ENCODE results near the gene THOC5.
"Not testable (repeated sequence)": the region's sequence is repeated elsewhere in the genome, so short reads cannot be mapped to it uniquely, and the experiment has no call there.

Gene THOC5

DNA sequence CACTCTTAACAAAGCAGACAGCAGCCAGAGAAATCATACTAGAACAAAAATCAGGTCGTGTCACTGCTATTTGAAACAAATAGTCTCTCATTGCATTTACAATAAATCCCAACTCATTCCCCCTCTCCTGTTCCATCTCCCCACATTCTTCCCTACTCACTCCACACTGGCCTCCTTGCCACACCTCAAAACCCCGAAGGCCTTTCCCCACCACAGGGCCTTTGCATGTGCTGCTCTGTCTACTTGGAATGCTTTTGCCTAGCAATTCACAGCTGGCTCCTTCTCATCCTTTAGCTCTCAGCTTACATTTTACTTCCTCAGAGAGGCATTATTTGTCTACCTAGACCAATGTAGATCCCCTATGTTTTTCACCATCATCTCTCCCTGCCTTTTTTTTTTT lies 6.3 kb upstream of the THOC5 start:
- DNase-seq: no peak

DNA sequence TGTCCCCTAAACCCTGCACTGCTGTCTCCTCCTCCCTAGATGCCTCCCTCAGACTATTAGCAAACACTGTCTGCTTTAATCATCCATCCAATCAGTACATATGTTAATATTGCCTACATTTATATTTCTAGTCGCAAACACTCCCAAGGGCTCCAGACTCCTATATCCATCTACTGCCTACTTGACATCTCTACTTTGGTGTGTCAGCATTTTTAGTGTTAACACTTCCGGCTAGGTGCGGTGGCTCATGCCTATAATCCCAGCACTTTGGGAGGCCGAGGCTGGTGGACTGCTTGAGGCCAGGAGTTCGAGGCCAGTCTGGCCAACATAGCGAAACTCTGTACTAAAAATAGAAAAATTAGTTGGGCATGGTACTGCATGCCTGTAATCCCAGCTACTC lies 5.5 kb upstream of the THOC5 start:
- DNase-seq: no peak

DNA sequence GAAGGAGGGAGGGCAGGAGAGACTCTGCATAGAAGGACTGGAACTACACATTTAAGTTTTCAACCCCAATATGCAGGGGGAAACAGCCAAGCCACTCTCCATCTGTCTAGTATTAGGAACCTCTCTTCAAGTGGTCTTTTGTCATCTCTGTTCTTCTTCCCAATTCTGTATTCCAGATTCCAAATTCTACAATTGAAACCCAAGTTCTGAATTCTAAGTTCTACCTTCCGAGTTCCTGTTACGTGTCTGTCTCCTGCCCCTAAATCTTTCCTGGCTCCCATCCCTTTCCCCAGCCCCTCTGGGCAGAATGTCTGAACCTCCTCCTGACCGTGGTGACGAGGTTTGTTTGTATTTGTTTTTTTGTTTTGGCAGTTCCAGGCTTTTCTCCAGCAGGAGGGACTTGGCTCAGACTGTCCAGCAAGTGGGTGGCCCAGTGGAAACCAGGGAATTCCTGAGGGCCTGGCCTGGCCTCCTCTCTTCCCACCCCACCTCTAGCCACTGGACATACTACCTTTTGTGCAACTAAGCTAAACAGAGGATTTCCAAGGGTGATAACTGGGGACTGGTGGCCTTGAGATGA lies 1.6 kb upstream of the THOC5 start:
- DNase-seq: no peak

DNA sequence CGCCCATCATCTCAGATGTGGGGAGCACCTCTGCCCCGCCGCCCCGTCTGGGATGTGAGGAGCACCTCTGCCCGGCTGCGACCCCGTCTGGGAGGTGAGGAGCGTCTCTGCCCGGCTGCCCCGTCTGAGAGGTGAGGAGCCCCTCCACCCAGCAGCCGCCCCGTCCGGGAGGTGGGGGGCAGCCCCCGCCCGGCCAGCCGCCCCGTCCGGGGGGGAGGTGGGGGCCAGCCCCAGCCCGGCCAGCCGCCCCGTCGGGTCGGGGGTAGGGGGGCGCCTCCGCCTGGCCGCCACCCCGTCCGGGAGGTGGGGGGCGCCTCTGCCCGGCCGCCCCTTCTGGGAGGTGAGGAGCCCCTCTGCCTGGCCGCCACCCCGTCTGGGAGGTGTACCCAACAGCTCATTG lies 1.2 kb downstream of the THOC5 start:
- DNase-seq: not testable (repeated sequence)

DNA sequence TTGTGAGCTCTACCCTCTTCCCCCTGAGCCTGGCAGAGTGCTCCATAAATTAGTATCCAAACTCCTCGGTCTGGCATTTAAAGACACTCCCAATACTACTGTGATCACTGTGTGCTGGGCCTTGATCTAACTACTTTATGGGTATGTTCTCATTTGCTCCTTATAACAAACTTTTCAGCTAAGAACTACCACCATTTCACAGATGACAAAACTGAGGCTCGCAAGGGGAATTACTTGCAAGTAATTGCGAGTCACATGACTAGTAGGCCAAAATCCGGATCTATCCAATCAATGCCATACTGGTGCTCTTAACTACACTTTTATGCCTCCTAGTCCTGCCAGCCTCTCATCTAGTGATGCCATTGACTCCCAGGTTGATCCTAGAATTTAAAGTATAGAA lies 3.6 kb downstream of the THOC5 start:
- no peak for DNase-seq

DNA sequence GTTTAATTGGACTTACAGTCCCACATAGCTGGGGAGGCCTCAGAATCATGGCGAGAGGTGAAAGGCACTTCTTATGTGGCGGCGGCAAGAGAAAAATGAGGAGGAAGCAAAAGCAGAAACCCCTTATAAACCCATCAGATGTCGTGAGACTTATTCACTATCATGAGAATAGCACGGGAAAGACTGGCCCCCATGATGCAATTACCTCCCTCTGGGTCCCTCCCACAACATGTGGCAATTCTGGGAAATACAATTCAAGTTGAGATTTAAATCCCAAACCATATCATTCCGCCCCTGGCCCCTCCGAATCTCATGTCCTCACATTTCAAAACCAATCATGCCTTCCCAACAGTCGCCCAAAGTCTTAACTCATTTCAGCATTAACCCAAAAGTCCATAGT lies 8.5 kb downstream of the THOC5 start:
- not testable (repeated sequence) for DNase-seq

DNA sequence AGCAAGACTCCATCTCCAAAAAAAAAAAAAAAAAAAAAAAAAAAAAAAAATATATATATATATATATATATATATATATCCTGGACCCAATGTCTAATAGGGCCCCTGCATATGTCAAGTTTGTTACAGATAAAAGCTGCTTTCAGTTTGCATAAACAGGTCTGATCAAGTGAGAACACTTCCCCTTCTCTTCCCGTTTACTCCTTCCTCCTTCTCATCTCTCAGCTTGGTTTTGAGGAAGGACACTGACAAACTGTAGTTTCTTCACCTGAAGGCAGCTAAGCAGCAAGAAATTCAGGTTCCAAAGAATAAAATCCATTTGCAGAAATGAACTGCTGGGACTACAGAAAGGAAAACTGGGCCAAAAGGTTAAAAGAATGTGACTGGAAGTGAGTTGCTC lies 11.7 kb downstream of the THOC5 start:
- DNase-seq: no peak

DNA sequence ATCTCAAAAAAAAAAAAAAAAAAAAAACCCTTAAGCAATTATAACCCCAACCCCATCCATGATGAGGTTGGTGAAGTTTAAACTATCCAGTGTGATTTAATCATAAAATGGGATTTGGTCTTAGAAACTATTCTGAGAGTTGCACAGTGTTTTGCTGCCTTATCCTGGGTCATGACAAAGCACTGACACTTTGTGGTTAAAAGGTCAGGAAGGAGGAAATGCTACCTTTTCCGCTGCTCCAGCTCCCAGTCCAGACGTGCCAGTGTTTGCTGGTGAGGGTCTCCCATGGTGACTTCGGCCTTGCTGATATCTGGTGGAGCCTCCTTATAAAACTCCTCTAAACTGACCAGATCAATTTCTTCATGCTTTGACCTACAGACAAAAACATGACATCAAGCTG lies 14.5 kb downstream of the THOC5 start:
- DNase-seq: no peak

DNA sequence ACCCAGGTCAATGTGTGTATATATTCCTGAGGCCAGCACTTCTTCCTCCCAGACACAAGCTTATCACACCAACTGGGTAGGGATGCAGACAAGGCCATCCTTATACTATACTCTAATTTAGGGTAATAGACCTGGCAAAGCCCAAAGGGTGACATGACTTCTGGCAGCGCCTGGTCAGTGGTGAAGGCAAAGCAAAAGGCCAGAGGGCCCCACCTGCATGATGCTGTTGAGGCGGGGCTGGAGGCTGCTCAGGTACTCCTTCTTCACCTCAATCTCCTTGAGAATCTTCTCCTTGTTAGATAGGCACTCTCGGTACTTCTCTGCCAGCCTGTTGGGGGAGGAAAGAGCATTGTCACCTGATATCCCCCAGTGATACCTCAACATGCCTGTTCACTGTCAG lies 17.1 kb downstream of the THOC5 start:
- no peak for DNase-seq

DNA sequence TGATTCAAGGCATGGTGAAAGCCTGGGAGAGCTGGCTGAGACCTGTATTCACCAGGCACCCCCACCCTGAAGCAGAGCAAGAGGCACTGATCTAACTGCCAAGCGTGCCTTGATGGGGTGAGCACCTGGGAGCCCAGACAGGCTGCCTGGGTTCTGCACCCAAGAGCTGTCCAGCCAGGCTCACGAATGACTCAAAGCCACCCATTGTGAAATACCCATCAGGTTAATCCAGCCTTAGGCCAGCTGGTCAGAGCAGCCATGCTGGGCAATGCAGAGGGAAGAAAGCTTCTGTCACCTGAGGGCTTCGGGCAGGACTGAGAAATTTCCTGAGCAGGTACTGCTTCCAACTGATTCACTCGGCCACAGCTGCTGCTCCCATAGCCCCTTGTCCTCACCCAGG lies 22.1 kb downstream of the THOC5 start:
- no peak for DNase-seq

DNA sequence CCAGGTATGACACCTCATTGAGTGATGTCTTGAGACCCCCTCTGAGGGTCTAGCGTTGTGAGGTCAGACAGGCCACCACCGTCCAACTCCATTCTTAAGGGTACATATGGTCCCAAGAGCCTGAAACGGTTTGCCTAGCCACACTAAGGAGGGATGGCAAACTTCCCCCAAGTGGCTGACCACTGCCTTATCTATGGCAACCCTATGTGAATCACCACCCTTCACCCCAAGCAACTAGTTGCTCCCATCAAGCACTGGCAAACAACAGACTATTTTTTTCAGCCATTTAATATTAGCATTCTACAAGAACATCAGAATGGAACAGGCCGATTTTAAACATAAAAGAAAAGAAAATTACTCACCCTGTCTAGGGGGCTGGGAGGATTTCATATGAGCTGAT lies 22.8 kb downstream of the THOC5 start:
- DNase-seq: no peak

DNA sequence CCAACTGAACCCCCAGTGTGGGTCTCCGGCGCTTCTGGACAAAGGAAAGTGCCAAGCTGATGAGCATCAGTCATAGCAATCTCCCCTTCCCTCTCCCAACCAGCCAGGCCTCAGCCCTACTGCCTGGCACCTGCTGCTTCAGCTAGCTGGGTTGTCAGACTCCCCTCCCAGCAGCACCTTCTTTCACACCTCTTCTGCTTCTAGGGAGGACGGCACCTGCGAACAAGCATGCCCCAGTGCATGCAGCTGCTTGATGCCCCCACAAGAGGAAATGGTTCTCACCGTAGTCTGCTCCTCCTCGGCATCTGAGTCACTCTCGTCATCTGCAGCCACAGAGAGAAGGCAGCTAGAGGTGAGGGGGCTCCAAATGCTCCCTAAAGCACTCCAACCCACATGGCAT lies 25.4 kb downstream of the THOC5 start:
- DNase-seq: no peak

DNA sequence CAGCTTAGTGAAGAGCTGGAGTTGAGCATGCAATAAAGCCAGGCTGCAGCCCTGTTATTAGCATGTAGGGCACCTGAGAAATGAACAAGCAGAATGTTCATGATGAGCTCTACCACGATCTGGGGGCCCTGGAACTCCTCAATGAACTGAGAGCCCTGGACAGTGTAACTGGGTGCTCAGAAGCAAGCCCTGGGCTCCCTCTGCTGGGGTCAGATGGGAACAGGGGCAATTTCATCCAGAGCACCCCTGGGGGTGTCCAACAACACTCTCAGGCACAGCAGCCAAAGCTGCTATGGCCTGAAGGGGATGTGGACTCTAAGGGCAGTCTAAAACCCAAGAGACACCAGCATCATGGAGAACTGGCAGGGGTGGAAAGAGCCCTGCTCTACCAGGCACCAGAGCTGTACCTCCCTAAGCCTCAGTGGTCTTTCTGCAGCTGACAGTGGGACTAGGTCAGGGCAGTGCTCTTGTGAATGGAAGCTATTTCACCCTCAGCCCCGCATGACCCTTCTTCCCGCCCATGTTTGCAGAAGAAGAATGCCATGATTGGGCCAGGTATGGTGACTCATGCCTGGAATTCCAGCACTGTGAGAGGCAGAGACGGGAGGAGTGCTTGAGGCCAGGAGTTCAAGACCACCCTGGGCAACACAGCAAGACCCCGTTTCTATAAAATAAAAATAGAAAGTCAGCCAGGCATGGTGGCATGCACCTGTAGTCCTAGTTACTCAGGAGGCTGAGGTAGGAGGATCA lies 28.9 kb downstream of the THOC5 start:
- DNase-seq: peak; percentile 5

DNA sequence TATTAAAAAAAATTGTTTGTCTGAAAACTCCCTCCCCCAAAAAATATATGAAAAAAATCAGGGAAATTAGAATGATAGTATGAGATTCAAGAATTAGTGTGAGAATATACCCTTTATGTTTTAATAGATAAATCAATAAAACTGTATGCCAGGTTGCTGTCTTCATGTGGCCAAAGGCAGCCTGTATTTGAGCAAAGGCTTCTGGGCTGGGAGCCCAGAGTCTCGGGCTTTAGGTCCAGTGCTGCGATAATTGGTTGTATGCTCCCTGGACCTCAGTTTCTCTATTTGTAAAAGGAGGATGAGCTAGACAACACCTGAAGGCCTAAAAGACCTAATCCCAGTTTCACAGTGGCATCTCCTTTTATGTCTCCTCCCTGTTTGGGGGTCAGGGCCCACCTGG lies 29.8 kb downstream of the THOC5 start:
- no peak for DNase-seq

DNA sequence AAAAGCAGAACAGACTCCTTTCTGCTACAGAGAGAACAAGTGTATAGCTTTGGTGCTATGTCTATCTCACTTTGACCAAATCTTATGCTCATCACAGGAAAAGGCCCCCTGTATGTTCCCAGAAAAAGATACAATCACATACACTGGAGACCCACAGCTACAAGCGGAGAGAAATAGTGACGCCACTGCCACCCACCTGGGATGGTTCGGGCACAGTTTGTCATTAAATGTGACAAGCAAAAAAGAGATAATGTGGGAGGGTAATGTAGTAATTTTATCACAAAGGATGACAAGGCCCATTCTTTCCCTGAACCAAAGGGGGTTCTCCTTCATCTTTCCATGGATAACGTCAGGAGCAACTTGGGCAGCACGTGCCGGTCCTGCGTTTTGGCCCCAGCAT lies 32.0 kb downstream of the THOC5 start:
- DNase-seq: no peak

DNA sequence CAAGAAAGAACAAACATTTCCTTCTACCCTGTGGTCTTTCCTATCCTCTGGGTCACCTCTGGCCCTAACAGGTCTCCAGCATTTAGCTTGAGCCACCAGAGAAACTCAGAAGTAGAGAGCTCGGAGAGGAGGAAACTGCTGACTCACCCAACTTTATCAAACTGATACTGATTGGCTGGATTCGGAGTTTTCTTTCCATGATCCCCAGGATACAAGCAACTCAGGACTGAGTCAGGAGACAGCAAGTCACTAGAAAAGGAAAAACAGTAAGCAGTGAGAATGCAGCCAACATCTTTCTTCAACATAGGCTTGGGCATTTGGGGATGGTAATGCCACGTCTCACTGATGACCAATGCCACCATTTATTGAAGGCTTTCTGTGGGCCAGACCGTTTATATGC lies 32.7 kb downstream of the THOC5 start:
- DNase-seq: no peak

DNA sequence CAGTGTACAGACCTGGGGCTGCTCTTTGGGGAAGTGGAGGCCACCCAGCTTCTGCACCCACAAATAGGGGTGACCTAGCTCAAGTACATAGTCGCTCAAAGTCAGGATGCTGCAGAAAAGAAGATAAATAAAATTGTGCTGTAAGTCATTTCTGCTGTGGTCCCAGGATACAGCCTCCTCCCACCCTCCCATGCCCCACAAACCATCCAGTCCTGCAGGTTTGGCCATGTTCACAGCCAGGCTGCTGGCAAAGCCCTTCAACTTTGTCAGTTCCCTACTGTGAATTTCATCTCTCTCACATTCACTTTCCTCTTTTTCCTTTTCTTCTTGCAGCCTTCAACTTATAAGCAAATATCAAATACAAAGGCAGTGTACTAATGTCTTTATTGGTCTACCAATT lies 33.6 kb downstream of the THOC5 start:
- DNase-seq: no peak

DNA sequence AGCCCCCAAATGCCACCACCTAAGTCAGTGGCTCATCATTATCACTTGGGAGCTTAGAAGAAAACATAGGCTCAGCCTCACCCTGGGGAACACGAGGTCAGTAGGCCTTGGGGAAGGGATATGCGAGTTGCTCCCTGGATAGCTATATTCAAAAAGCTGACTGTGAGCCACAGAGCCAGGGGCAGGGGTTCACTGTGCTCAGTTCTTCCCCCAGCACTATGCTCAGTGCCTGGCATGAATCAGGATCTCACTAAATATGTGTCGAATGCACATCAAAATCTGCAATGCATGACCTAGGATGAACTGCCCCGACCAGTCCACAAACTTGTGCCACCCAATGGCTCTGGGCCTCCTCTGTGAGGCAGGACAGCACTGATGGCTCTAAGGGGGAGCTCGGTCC lies 35.1 kb downstream of the THOC5 start:
- DNase-seq: no peak

DNA sequence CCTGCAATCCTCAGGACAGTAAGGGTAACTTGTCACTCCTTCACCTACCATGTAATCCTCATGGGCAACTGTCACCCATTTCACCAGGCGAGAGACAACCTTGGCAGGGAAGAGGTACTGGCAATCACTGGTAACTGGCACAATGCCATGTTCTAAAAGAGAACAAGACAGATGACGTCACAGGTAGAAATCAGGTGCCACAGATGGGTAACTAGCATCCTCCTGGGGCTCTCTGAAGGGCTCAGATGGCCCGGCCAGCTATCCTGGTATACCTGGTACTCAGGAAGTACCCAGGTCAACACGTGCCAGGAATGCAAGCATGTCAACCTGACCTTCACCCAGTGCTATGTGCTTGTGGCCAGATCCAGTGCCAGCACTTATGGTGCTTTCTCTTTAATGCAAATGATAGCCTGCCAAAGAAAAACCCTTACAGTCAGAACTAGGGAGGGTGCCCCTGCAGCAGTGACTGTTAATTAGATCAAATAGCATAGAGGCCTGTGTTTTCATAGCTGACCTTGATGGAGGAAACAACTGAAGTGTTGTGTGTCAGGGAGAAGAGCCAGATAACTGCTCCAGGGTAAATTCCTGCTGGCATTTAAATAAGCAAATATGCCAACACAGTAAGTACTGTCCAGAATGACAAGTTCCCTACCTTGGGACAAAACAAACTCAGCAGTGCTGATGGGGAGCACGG lies 36.2 kb downstream of the THOC5 start:
- no peak for DNase-seq

DNA sequence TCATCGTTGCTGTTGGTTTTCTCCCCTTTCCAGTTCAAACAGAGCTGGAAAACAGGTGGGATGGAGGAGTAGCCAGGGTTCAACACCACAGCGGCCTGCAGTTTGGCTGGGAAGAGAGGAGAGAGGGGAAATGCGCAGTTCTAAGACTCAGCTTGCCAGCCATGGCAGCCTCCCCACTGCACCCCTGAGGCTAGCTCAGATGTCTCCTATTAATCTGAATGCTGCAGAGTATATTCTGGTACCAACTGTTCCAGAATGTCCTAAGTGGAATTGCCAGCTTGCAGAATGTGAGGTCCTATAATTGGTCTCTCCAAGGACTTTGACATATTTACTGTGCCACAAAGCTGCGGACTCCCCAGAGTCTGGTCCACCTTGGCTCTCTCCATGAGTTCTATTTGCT lies 41.5 kb downstream of the THOC5 start:
- no peak for DNase-seq

DNA sequence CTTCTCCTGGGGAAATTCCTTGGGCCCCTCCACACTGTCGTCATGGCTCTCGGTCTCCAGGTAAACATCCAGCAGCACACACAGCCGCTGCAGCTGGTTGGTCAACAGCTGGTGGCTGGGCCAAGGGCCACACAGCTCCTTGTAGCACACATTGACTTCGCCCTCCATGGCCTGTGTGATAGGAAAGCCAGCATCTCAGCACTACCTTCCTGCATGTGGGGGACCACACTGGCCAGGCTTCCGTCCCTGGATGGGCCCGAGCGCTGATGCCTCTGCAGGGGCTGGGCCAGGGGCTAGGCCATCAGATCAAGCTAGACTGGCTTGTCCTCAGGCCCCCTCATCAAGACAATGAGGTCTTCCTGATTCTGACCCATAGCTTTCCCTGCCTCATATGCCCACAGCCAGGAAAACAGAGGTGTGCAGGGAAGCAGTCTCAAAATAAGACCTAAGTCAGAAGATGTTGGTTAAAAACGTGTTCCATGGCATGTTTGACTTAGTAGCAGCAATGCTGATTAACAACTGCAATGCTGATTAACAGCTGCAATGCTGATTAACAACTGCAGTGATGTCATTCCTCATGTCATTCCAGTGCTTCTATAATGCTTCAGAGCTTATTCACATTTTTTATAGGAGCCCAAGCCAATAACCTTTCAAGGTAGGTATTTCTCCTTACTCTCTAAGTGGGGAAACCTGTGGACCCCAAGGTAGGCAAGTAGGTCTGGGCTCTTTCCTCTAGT lies 42.3 kb downstream of the THOC5 start:
- DNase-seq: no peak

DNA sequence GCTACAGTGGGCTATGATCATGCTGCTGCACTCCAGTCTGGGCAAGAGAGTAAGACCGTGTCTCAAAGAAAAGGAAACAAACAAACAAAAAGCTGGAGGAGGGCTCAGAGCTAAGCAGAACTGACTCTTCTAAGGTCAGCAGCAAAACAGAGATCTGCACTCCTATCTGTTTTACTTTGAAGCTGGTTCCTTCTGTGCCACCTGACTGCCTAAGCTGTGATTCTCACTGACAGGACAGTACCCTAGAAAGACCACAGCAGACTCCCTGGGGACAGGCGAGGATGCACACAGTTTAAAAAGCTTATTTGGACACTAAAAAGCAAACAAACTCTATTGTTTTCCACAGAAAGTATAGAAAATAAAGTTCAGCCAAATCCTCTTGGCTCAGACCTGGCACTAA lies 43.0 kb downstream of the THOC5 start:
- no peak for DNase-seq

DNA sequence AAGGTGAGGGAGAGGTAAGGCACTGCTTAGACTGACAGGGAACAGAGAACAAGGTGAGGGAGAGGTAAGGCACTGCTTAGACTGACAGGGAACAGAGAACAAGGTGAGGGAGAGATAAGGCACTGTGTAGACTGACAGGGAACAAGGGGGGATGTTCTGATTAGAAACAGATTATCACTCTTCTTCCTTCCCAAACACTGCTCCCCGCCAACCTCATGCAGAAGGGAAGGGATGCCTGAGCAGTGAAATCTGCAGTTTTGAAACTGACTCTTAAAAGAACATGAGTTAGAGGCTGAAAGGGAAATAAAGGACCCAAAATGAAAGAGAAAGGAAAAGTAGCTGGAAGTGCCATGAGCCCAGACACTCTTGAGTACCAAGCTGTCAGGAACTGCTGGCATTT lies 43.7 kb downstream of the THOC5 start:
- DNase-seq: no peak

DNA sequence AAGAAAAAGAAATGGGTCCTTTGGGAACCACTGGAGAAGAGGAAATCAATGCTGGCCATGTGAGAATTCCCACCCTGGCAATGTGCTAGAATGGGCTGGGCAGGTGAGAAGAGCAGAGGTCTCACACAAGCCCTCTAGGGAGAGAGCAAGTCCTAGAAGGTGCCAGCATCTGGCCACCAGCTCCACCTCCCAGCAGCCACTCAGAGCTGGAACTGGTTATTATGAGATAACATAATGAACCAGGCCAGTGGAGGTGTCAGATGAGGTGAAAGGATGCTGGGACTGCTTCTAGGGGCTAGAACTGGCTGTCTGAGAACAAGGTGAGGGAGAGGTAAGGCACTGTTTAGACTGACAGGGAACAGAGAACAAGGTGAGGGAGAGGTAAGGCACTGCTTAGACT lies 44.3 kb downstream of the THOC5 start:
- DNase-seq: no peak

All from stimulated activated naive CD4-positive, alpha-beta T cell treated with Interleukin-2 at 50 U/mL for 16 hours (primary cell).